Amniotic epithelial cell (primary cell): ENCODE data around the gene ZFHX3.

Experiments
- DNase-seq: peaks from one replicate; pipeline ENCODE4 v3.0.0-alpha.2; 2010; ENCODE audit warnings: low read depth

ZFHX3 gene

GRCh38 chr16:72947379-72948237 lies 100.3 kb downstream of the ZFHX3 start:
- no peak for DNase-seq

GRCh38 chr16:72946474-72947194 lies 101.3 kb downstream of the ZFHX3 start:
- DNase-seq: peak; percentile 83

GRCh38 chr16:72946063-72946462 lies 101.9 kb downstream of the ZFHX3 start:
- no peak for DNase-seq

GRCh38 chr16:72945611-72946010 lies 102.3 kb downstream of the ZFHX3 start:
- no peak for DNase-seq

GRCh38 chr16:72944757-72945485 lies 103.0 kb downstream of the ZFHX3 start:
- peak; percentile 69 for DNase-seq

- no peak for DNase-seq
Measured at GRCh38 chr16:72942021-72942420, 105.9 kb downstream of the ZFHX3 start.

- DNase-seq: no peak
Measured at GRCh38 chr16:72940886-72941285, 107.0 kb downstream of the ZFHX3 start.

- DNase-seq: no peak
Measured at GRCh38 chr16:72939247-72939646, 108.7 kb downstream of the ZFHX3 start.

GRCh38 chr16:72938795-72939164 lies 109.1 kb downstream of the ZFHX3 start:
- peak; percentile 41 for DNase-seq

GRCh38 chr16:72937916-72938794 lies 109.8 kb downstream of the ZFHX3 start:
- no peak for DNase-seq

GRCh38 chr16:72937360-72937759 lies 110.6 kb downstream of the ZFHX3 start:
- no peak for DNase-seq

- no peak for DNase-seq
Measured at GRCh38 chr16:72936408-72936807, 111.5 kb downstream of the ZFHX3 start.

- no peak for DNase-seq
Measured at GRCh38 chr16:72935896-72936295, 112.0 kb downstream of the ZFHX3 start.

GRCh38 chr16:72934636-72935403 lies 113.1 kb downstream of the ZFHX3 start:
- peak; percentile 90 for DNase-seq

GRCh38 chr16:72932677-72933335 lies 115.1 kb downstream of the ZFHX3 start:
- no peak for DNase-seq

- DNase-seq: peak; percentile 27
Measured at GRCh38 chr16:72932050-72932449, 115.9 kb downstream of the ZFHX3 start.

- no peak for DNase-seq
Measured at GRCh38 chr16:72930396-72930795, 117.5 kb downstream of the ZFHX3 start.

- DNase-seq: no peak
Measured at GRCh38 chr16:72928090-72928981, 119.6 kb downstream of the ZFHX3 start.
